AG04450 (cell line): ENCODE data around the gene ATAD5. TPM values are rescaled to one million over a fixed set of nuclear protein-coding genes. Genes with fewer than 3 reads are reported as not detected.

Source experiments
- CTCF ChIA-PET: fragments of 300-600, 350-600 bp; formaldehyde crosslinking; extraction: SDS; loops from one replicate; lab custom pipeline; 2022; ENCODE audit warnings: antibody characterized with exemption, inconsistent platforms; lab: Charles Lee
- POLR2A ChIA-PET: fragments of 350-600 bp; formaldehyde crosslinking; extraction: SDS; loops from one replicate; lab custom pipeline; 2021; ENCODE audit warnings: antibody characterized with exemption, inconsistent platforms; lab: Yijun Ruan, JAX
- DNase-seq: peaks from one replicate; pipeline ENCODE4 v3.0.0-alpha.2; 2011; ENCODE audit warnings: low read depth, low spot score
- H3K27ac ChIP-seq: one replicate; pipeline ENCODE4 v1.5.1; 2012; ENCODE audit warnings: low read depth, low read length, control low read depth
- H3K27me3 ChIP-seq: one replicate; pipeline ENCODE4 v1.6.0; 2012; ENCODE audit warnings: low read length; ENCODE audit not compliant: control insufficient read depth, insufficient read depth
- H3K4me3 ChIP-seq: 2 replicates; pipeline ENCODE4 v1.5.1; 2011; ENCODE audit warnings: mild to moderate bottlenecking, low read depth, low read length, control low read depth
- H3K9me3 ChIP-seq: 2 replicates; pipeline ENCODE4 v1.5.1; 2012; ENCODE audit warnings: low read length; ENCODE audit not compliant: control insufficient read depth, insufficient read depth
- polyA plus RNA-seq: library from polyadenylated mRNA; depleted of rRNA; stranded (reverse); fragments of >200 nt; gene quantifications from 2 replicates; pipeline ENCODE4 v1.2.3, GENCODE V29; 2011
- TF ChIP-seq, protein P1 (sequence below): IDR thresholded peaks from 2 replicates; pipeline ENCODE4 v1.5.1; 2011; ENCODE audit warnings: low read depth, low read length, control low read depth, inconsistent platforms

ATAD5 gene
- polyA plus RNA-seq, 1 experiment: 1.0 TPM

DNA sequence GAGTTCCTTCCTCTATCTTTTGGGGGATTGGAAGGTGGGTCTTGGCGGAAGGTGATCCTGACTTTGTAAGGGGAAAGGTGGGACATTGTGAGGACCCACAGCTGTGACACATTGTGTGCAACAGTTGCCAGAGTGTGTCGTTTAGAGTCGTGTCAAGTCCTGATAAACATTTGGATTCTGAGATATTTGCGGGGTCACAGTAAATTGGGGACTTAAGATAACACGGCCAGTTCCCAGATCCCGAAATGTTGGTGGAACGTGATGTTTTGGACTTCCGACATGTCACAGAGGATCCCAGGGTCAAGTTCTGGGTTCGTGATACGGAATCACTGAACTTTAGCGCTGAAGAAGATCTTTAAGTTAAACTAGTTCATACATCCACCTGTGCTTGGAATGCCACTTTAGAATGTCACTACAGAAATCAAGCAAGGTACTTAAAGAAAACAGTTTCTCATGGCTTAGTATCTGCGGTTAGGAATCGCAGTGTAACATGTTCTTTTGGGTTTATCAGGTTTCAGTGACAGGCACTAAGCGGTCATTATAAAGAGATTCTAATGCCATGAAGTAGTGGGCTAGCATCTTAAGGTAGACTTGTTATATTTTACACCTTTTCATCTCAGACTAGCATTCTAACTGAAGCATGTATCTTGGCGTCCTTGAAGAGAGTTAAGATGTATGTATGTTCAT is 815 bp downstream of the ATAD5 start:
- DNase-seq: no peak
- POLR2A ChIA-PET: interaction anchor here (1.4 kb wide), 1 partner anchor 263 kb away, joined by 3 read pairs; the partner anchor contains the start of gene NF1
- Histone ChIP-seq H3K4me3 (peak overlapping the region; percentile 92), H3K27me3 (no peaks in the 10 kb centered on the region), H3K27ac (no peak overlapping the region), H3K9me3 (peaks cover 3% of the 10 kb centered on the region; the same call in 1 of the 2 replicates)
- CTCF ChIA-PET: interaction anchor here (0.6 kb wide), 1 partner anchor 9 kb away, joined by 3 read pairs; no protein-coding TSS in a partner anchor
- TF ChIP-seq, protein P1, sequence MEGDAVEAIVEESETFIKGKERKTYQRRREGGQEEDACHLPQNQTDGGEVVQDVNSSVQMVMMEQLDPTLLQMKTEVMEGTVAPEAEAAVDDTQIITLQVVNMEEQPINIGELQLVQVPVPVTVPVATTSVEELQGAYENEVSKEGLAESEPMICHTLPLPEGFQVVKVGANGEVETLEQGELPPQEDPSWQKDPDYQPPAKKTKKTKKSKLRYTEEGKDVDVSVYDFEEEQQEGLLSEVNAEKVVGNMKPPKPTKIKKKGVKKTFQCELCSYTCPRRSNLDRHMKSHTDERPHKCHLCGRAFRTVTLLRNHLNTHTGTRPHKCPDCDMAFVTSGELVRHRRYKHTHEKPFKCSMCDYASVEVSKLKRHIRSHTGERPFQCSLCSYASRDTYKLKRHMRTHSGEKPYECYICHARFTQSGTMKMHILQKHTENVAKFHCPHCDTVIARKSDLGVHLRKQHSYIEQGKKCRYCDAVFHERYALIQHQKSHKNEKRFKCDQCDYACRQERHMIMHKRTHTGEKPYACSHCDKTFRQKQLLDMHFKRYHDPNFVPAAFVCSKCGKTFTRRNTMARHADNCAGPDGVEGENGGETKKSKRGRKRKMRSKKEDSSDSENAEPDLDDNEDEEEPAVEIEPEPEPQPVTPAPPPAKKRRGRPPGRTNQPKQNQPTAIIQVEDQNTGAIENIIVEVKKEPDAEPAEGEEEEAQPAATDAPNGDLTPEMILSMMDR: no peak

DNA sequence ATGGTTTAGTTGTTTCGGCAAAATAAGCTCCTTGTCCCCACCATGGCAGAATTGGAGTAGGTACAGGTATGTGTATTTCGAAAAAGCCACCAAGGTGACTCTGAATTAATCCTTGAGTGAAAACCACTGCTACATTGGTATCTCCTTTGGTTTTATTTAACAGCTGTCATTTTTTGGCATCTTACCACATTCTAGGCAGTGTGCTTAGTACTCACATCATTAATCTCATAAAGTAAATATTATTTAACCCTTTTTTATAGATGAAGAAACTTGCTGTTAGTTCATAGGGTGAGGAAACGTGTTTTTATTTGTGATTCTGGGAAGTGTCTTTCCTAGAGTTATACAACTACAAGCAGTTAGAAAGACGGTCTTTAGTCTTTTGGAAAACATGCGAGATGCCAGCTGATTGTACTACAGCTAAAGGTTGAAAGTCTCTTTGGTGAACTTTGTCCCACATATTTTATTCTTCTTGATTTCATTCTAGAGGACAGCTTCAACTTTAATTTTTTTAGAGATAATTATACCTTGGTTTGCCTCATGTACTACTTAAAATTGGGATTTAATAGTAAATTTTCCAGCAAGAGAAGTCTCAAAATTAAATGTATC is 6.5 kb downstream of the ATAD5 start:
- DNase-seq: no peak
- ChIA-PET CTCF (no interaction called here), POLR2A (no interaction called here)
- H3K27me3 ChIP-seq: no peaks in the 10 kb centered on the region
- TF ChIP-seq, protein P1: no peak
- H3K4me3 ChIP-seq: no peak overlapping the region
- H3K9me3 ChIP-seq: no peaks in the 10 kb centered on the region
- H3K27ac ChIP-seq: no peak overlapping the region

- DNase-seq: no peak
- TF ChIP-seq, protein P1: no peak
- POLR2A ChIA-PET: interaction anchor here (0.7 kb wide), 1 partner anchor 13 kb away, joined by 5 read pairs; no protein-coding TSS in a partner anchor
Measured at GRCh38 chr17:30840771-30841170, 9.0 kb downstream of the ATAD5 start.

DNA sequence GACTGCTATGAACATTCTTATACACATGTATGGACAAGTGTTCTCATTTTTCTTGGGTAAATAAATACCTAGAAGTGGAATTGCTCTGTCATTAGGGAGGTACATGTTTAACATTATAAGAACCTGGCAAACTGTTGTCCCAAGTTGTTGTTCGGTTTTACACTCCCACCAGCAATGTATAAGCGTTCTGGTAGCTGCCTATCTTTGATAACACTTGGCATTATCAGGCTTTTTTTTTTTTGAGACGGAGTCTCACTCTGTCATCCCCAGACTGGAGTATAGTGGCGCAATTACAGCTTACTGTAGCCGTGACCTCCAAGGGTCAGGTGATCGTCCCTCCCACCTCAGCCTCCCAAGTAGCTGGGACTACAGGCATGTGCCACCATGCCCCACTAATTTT is 16.3 kb downstream of the ATAD5 start:
- TF ChIP-seq, protein P1: no peak
- Histone ChIP-seq H3K4me3 (no peak overlapping the region), H3K27me3 (no peaks in the 10 kb centered on the region), H3K27ac (no peak overlapping the region), H3K9me3 (no peaks in the 10 kb centered on the region)
- ChIA-PET CTCF (no interaction called here), POLR2A (no interaction called here)
- no peak for DNase-seq

More at GRCh38 chr17:30840771-30841170, 9.0 kb downstream of the ATAD5 start:
- no peaks in the 10 kb centered on the region for H3K27me3 ChIP-seq
- H3K9me3 ChIP-seq: no peaks in the 10 kb centered on the region
- no peak overlapping the region for H3K27ac ChIP-seq
- CTCF ChIA-PET: interaction anchor here (0.6 kb wide), 1 partner anchor 15 kb away, joined by 3 read pairs; no protein-coding TSS in a partner anchor
- H3K4me3 ChIP-seq: no peak overlapping the region

GRCh38 chr17:30854146-30854545 is 22.4 kb downstream of the ATAD5 start:
- Histone ChIP-seq H3K27me3 (no peaks in the 10 kb centered on the region), H3K9me3 (no peaks in the 10 kb centered on the region), H3K27ac (no peak overlapping the region), H3K4me3 (no peak overlapping the region)
- TF ChIP-seq, protein P1: no peak
- CTCF ChIA-PET: no interaction called here
- DNase-seq: no peak
- POLR2A ChIA-PET: no interaction called here
